Left ventricle myocardium superior (tissue), 1 donor: ENCODE measurements around the gene EIF4A2. TPM values are rescaled to one million over a fixed set of nuclear protein-coding genes. Genes with fewer than 3 reads are reported as not detected.
A peak's percentile ranks its signal among the peaks of the same experiment; 100 is the strongest.
"Not testable (repeated sequence)": the region's sequence is repeated elsewhere in the genome, so short reads cannot be mapped to it uniquely, and the experiment has no call there.

Source experiments
- ATAC-seq: fragments of 200-7000 bp; cut with Tn5 transposase; one replicate; pipeline ENCODE4 v1.9.1; 2020; ENCODE audit warnings: mild to moderate bottlenecking, moderate library complexity
- DNase-seq: peaks from one replicate; pipeline ENCODE4 v3.0.0-alpha.2; 2020
- intact Hi-C: fragments of 100-400 bp; cut with micrococcal nuclease; formaldehyde crosslinking; loops from one replicate; pipeline ENCODE4 v1.11.0; 2022
- total RNA-seq: library from RNA; stranded (reverse); fragmentation: NEBNext Ultra II Directional; extraction: Animal tissue kit (Norgen Biotek cat#: 25700); gene quantifications from one replicate; pipeline ENCODE4 v1.2.1, GENCODE V29; 2021
- donor health status: DM: no; HTN: yes; CAD: no; lungs with severe emphysema.

Gene EIF4A2
- total RNA-seq, 1 donor from 2014 or later, result 455 TPM

DNA sequence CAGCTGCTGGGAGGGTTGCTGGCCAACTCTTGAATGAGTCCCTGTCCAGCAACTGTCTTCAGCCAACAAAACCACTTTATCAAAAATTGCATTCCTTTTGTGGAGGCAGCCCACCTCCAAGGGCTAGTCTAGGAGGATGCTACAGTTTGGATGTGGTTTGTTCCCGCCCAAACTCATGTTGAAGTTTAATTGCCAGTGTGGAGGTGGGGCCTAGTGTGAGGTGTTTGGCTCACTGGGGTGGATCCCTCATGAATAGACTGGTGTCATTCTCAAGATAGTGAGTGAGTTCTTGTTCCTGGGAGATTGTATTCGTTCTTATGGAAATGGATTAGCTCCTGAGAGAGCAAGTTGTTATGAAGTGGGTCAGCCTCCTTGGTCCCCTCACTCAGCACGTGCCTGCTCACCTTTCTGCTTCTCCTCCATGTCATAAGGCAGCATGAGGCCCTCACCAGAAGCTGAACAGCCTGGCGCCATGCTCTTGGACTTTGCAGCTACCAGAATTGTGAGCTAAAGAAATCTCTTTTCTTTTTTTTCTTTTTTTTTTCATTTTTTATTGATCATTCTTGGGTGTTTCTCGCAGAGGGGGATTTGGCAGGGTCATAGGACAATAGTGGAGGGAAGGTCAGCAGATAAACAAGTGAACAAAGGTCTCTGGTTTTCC is 27.1 kb downstream of the EIF4A2 start:
- DNase-seq, result no peak
- intact Hi-C loops, result no loop called here
- ATAC-seq, result no peak

DNA sequence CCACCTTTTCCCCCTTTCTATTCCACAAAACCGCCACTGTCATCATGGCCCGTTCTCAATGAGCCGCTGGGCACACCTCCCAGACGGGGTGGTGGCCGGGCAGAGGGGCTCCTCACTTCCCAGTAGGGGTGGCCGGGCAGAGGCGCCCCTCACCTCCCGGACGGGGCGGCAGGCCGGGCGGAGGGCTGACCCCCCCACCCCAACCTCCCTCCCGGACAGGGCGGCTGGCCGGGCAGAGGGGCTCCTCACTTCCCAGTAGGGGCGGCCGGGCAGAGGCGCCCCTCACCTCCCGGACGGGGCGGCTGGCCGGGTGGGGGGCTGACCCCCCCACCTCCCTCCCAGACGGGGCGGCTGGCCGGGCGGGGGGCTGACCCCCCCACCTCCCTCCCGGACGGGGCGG is 27.9 kb downstream of the EIF4A2 start:
- intact Hi-C loops, DNase-seq, ATAC-seq: not testable (repeated sequence)

DNA sequence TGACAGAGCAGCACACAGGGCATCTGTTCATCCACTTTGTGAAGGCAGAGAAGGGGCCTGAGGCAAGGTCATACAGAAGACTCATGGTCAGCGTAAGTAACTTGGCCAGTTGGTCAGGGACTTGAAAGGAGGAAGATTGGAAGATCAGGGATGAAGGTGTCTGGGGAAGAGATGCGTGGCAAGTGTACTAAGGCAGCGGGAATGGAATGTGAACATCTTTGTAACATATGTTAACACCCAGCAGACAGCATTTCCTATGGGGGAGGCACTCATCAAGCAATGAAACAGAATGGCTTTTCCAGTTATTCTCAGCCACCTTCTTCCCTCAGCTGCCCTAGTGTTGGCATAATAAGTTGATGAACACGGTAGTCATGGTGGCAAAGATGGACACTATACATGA is 30.7 kb downstream of the EIF4A2 start:
- ATAC-seq (no peak), DNase-seq (no peak)
- intact Hi-C loops, result no loop called here

DNA sequence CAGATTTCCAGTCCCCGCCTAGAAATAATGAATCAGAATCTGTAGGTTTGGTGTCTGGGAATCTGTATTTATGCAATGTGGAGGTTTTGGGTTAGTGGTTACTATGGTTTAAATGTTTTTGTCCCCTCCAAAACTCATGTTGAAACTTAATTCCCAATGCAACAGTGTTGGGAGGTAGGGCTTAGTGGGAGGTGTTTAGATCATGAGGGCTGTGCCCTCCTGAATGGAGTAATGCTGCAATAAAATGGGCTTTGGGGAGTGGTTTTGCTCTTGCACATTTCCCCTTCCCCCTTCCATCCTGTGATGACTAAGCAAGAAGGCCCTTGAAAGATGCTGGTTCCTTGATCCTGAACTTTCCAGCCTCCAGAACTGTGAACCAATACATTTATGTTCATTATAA is 32.1 kb downstream of the EIF4A2 start:
- intact Hi-C loops, result no loop called here
- ATAC-seq, result no peak
- no peak for DNase-seq

DNA sequence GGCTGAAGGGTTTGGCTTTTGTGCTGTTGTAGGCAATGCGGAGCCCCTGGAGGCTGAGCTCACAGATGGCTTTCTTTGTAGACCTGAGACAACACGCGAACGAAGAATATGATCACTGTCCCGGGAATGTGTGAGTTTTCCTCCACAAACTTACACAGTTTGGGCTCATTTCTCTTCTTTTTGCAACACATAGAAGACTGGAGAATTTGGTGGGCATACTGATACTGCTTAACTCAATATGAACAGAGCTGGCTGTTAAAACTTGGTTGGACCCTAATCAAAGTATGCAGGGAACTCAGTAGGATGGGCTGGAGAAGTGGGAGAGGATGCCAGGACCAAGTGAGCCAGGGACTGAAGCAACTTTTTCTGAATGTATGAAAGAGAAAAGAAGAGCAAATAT is 35.1 kb downstream of the EIF4A2 start:
- no peak for DNase-seq
- intact Hi-C loops, result no loop called here
- ATAC-seq, result no peak

DNA sequence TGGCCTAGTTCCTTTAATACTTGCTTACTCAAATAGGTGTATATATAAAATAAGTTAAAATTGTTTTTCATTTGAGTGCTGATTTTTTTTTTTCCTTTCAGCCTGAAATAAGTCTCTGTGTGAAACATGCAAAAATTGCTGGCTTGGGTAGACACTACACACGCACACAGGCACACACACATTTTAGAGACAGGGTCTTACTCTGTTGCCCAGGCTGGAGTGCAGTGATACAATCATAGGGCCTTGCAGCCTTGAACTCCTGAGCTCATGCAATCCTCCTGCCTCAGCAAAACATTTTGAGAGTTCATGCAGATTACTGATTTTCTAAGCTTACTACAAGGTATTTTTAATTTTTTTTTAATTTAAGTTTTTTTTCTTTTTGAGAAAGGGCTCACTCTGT is 35.6 kb downstream of the EIF4A2 start:
- ATAC-seq (no peak), DNase-seq (no peak)
- intact Hi-C loops, result no loop called here

DNA sequence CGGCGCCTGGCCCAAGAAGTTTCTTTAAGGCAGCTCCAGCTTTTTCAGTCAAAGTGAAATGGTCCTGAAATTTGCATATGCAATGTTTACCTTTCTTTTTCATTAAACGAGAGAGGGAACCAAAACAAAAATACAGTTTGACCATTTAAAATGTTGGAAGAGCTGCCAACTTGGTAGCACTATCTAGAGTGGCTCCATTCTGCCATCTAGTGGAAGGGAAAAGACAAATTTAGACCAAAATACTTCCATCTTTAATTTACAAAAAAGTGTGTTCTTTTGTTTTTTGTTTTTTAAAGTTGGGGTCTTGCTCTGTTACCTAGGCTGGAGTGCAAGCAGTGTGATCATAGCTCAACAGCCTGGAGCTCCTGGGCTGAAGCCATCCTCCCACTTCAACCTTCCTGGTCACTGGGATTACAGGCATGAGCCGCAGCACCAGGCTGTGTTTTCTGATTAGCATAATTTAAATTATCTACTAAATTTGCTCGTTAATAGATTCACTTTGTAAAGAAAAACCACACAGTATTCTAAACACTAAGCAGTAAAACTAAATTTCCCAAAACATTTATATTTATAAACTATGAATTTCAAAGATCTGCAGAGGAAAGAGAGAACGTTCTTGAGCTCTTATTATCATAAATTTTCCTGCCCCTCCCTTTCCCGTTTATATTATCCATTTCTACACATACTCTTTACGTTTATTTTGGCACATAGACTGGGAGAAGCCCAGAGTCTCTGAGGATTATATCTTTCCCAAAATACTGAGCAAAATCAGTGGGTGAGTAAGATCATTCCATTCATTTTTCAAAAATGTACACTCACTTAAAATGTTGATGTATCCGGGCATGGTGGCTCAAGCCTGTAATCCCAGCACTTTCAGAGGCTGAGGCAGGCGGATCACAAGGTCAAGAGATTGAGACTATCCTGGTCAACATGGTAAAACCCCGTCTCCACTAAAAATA is 38.3 kb downstream of the EIF4A2 start:
- ATAC-seq (no peak), DNase-seq (no peak)
- intact Hi-C loops, result loop anchor here (10.0 kb wide), 1 partner anchor 207 kb away; the partner anchor contains the start of gene AHSG

DNA sequence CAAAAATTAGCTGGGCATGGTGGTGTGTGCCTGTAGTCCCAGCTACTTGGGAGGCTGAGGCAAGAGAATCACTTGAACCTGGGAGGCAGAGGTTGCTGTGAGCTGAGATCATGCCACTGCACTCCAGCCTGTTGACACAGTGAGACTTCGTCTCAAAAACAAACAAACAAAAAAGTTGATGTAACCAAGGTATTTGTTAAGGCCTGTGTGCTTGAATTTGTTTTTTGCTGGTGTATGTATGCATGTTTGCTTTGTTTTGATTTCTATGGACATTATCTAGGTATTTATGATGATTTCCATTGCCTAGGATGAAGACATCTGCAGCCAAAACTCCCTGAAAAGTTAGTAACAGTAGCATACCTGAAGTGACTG is 39.0 kb downstream of the EIF4A2 start:
- not testable (repeated sequence) for ATAC-seq, DNase-seq
- intact Hi-C loops, result loop anchor here (10.0 kb wide), 1 partner anchor 208 kb away; the partner anchor contains the start of gene AHSG

DNA sequence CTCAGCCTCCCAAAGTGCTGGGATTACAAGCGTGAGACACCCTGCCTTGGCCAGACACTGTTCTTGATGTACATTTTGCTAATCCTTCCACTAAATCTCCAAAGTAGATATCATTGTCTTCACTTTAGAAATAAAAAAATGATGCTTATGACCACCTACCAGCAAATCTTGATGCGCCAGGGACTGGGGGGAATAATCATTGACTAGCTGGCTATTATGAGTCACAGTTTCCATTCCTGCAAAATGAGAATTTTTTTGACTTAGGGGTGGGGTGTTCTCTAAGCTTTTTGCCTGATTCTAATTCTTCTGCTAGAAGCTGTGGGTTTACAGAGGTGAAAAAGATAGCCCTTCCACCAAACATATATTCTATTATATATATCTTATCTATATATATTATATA is 40.0 kb downstream of the EIF4A2 start:
- intact Hi-C loops, result loop anchor here (10.0 kb wide), 1 partner anchor 209 kb away; the partner anchor contains the start of gene AHSG
- DNase-seq, result no peak
- no peak for ATAC-seq

DNA sequence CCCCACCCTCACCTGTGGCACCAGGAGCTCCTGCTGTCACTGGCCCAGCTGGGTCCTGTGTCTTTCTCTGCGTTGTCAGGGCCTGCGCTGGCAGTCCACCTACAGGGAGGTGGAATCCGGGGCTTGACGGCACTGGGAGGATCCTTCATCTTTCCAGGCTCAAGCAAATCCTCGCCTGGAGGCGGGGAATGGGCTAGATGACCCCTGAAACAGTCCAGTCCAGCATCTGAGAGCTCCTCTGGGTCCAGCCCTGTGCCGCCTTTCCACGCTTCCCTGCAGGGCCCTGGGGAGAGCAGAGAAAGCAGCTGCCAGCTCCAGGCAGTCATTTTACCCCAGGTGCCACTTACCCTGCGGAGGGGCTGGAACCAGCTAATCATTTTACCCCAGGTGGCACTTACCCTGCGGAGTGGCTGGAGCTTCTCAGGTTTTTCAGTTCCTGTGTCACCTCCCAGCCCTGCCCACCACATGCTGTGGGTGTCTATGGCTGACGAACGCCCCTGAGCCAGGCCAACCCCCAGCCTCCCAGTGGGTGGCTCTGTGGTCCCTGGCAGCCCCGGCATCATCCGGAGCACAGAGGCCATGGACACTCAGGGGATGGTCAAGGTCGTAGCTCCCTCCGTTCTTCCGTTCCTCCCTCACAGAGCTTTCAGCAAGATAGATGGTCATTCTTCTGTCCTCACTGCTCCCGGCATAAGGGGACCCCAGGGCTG is 41.2 kb downstream of the EIF4A2 start:
- intact Hi-C loops, result loop anchor here (10.0 kb wide), 1 partner anchor 210 kb away; the partner anchor contains the start of gene AHSG
- no peak for DNase-seq

DNA sequence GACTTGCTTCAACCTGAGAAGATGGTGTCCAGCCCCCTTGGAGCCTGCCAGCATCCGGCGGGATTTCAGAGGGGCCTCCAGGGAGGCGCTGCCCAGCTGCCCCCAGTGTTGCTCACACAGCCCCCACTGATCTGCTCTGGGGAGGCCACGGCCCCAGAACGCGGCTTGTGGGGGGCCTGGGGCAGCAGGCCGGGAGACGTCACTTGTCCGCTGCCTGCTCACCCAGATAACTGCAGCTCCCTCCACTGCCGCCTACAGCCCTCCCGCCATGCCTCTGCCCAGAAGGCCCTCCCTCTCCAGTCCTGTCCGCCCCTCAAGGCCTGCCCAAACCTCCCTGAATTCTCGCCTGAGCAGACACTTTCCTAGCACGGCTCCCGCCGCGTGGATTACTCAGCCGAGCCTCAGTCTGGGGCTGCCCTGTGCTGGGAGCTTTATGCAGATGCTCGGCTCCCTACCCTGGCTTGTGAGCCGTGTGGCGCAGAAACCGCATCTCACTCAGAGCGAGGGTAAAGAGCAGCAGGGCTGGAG is 42.0 kb downstream of the EIF4A2 start:
- ATAC-seq, result no peak
- intact Hi-C loops, result loop anchor here (10.0 kb wide), 1 partner anchor 211 kb away; the partner anchor contains the start of gene AHSG

More for the DNA sequence above, 41.2 kb downstream of the EIF4A2 start:
- ATAC-seq, result no peak

DNA sequence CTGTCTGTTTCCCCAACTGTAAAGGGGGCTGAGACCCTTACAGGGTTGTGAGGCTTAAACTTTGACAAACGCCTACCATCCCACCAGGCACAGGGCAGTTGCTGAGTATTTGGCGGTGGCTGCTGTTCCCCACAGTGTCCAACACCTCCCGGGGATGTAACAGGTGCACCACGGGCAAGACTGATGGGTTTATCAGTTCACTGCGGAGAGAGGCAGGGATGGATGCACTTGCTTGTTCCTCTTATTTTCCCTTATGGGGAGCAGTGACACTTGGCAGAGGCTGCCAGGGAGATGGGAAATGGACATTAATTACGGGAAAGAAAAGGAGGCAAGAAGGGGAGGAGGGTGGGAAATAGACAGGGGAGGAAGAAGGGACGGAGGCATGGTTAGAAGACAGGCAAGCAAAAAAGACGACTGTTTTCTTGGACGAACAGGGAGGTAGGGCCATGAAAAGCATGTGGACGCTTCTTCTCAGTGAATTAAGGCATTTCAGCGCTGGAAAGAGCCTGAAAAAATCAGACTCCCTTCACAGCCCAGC is 42.6 kb downstream of the EIF4A2 start:
- DNase-seq, result no peak
- no peak for ATAC-seq
- intact Hi-C loops, result loop anchor here (10.0 kb wide), 1 partner anchor 211 kb away; the partner anchor contains the start of gene AHSG

More for the DNA sequence above, 42.0 kb downstream of the EIF4A2 start:
- no peak for DNase-seq

DNA sequence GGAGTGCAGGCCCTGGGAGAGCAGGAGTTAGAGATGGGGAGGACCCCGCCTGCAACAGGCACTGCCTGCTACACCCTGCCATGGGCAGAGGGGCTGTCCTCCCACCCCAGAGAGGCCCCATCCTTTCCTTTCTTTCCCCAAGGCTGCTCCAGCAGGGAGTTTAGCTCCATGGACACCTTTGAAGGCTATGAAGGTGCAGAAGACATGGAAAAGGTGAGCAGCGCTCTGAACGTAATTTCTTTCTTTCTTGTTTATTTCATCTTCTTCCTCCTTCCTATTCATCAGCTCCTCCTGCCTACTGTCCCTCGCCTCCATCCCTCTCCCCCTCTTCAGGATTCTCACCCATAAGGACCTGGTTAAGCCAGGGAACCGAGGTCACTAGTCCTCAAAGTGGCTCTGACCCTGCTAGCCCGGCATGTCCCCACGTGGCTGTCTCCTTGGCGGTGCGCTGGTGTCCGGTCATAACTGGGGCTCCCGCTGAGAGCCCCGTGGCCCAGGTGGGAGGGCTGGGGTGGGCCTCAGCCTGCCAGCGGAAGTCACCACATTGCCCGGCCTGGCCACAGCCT is 43.1 kb downstream of the EIF4A2 start:
- no peak for DNase-seq
- intact Hi-C loops, result loop anchor here (10.0 kb wide), 1 partner anchor 212 kb away; the partner anchor contains the start of gene AHSG
- ATAC-seq, result peak; percentile 42

DNA sequence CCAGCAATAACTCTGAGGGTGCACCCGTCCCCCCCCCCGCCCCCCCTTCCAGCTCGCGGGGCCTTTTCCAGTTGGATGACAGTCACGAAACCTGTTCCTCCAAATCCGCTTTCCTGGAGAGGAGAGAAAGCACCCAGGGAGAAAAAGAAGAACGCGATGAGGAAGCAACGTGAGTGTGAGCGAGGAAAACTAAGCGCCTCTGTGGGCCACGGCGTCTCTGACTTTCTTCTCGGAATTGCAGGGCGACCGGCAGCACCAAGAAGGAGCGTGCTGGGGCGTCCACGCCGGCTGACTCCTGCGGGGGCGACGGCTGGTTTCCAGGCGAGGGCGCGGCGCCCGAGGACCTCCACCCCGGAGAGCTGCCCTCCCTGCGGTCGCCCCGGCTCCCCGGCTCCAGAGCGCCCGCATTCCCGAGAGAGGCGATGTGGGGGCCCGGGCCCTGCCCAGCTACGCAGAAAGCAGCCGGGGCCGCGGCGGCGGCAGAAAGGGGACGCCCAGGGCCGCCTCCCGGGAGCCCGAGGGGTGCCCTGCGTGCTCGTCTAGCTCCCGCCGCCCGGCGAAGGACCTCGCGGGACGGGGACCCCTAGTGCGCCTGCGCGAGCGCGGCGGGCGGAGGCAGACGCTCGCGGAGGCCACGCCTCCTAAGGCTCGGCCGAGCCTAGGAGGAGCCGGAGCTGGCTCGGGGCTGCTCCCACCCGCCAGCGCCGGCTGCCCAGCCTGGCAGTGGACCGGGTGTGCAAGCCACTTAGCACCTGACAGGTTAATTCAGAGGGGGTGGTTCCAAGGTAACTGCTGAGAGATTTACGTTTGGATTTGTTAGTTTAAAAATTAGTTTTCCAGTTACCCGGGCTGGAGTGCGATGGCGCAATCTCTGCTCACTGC is 43.8 kb downstream of the EIF4A2 start:
- ATAC-seq (peak; percentile 98), DNase-seq (peak; percentile 91)
- intact Hi-C loops, result loop anchor here (10.0 kb wide), 1 partner anchor 212 kb away; the partner anchor contains the start of gene AHSG

DNA sequence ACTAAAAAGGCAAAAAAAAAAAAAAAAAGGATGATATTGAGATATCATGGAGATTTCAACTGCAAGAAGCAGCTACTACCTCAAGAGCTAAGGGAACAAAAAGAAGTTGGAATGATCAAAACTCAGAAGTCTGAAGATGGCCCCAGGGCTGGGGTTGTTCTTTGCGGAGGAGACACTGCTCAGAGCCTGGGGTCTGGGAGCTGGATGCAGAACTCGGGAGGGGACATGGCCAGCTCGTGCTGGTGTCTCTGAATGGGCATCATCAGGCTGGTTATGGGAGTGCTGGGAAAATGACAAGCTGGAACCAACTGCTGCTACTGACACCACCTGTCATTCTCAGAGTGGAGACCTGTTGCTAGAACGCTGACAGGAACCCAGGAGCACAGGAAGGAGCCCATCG is 45.0 kb downstream of the EIF4A2 start:
- intact Hi-C loops, result loop anchor here (10.0 kb wide), 1 partner anchor 214 kb away; the partner anchor contains the start of gene AHSG
- no peak for ATAC-seq
- DNase-seq, result no peak

DNA sequence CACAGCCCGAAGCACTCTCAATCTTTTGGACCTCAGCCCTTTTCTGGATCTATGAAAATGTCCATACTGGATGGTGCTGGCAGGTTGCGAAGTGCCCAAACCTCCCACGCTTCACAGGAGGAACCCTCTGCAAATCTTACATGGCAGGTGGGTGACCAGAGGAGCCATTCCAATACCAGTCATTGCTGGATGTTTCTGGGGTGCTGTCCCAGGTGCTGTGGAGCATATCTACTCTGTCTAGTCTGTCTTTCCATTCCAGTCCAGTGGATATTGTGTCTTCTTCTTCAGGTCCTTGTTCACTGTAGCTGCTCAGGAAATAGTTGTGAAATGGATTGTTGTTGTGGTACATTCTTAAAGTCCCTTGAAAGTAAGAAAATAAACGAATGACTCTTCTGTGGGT is 48.4 kb downstream of the EIF4A2 start:
- no peak for DNase-seq
- intact Hi-C loops, result no loop called here
- ATAC-seq, result no peak

DNA sequence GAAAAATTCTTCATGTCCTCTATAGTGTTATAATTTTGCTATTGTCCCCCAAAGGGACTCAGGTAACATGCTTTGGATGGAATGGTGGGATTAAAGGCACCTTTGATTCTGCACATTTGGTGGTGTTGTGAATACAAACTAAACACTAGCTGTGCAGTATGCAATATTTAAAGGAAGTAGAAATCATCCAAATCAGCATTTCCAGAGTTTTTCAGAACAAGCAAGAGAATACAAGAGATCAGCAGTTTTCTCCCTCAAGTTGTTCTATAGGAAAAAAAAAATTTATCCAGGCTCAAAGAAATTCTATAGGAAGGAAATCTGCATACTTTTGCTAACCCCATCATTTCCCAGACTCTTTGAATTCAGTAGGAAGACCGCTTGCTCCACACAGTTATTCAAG is 48.9 kb downstream of the EIF4A2 start:
- no peak for DNase-seq
- intact Hi-C loops, result no loop called here
- ATAC-seq, result no peak
